ENCODE results near the gene MSL1.

Gene MSL1

DNA sequence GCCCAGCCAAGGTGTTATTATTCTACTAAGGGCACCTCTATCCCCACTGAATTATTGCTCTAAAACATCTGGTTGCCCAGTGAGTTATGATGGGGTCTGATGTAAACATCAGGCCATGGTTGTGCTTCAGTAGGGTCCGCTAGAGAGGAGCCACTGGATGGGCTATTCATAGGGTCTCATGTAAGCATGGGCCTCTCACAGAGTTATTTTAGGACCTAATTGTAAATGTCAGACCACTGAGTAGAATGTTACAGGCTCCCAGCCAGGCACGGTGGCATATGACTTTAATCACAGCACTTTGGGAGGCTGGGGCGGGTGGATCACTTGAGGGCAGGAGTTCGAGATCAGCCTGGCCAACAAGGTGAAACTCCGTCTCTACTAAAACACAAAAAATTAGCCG lies 60.8 kb downstream of the MSL1 start:
- no peak overlapping the region for H3K27ac ChIP-seq
- TF ChIP-seq, protein P1, sequence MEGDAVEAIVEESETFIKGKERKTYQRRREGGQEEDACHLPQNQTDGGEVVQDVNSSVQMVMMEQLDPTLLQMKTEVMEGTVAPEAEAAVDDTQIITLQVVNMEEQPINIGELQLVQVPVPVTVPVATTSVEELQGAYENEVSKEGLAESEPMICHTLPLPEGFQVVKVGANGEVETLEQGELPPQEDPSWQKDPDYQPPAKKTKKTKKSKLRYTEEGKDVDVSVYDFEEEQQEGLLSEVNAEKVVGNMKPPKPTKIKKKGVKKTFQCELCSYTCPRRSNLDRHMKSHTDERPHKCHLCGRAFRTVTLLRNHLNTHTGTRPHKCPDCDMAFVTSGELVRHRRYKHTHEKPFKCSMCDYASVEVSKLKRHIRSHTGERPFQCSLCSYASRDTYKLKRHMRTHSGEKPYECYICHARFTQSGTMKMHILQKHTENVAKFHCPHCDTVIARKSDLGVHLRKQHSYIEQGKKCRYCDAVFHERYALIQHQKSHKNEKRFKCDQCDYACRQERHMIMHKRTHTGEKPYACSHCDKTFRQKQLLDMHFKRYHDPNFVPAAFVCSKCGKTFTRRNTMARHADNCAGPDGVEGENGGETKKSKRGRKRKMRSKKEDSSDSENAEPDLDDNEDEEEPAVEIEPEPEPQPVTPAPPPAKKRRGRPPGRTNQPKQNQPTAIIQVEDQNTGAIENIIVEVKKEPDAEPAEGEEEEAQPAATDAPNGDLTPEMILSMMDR (IDR thresholded peaks at IDR 0.05), result no peak
- no peak overlapping the region for H3K4me3 ChIP-seq
- no peak for DNase-seq (ENCODE audit: low spot score)
